HAP-1 (cell line): ENCODE measurements around the gene DEPDC7.
"Not testable (repeated sequence)": the region's sequence is repeated elsewhere in the genome, so short reads cannot be mapped to it uniquely, and the experiment has no call there.

Experiments
- DNase-seq, 2 experiments: peaks; one replicate each; pipeline ENCODE4 v3.0.0-alpha.2; 2016 to 2020; ENCODE audit warnings: low spot score in 2 of 2
- H3K27me3 ChIP-seq: fragments of 250-450 bp; sonication (Bioruptor Pico); 2 replicates; pipeline ENCODE4 v1.5.1; 2020; ENCODE audit warnings: low read depth, mild to moderate bottlenecking, moderate library complexity
- H3K36me3 ChIP-seq: fragments of 250-450 bp; sonication (Bioruptor Pico); replicated peaks from 2 replicates; pipeline ENCODE4 v1.5.1; 2020; ENCODE audit warnings: mild to moderate bottlenecking
- H3K4me1 ChIP-seq: fragments of 250-450 bp; sonication (Bioruptor Pico); 2 replicates; pipeline ENCODE4 v1.5.1; 2020; ENCODE audit warnings: mild to moderate bottlenecking
- H3K4me3 ChIP-seq: fragments of 250-450 bp; sonication (Bioruptor Pico); 2 replicates; pipeline ENCODE4 v1.5.1; 2020; ENCODE audit warnings: mild to moderate bottlenecking, moderate library complexity
- H3K9me3 ChIP-seq: fragments of 250-450 bp; sonication (Bioruptor Pico); 2 replicates; pipeline ENCODE4 v1.5.1; 2020; ENCODE audit warnings: mild to moderate bottlenecking, moderate library complexity
- in situ Hi-C: fragments of 300-500 bp; cut with MboI; formaldehyde crosslinking; loops from 3 replicates; pipeline ENCODE4 v1.14.3; 2020; ENCODE audit warnings: low sequenced_read_pairs, inconsistent platforms, mixed read lengths

Gene DEPDC7

GRCh38 chr11:33035011-33035410 lies 19.3 kb downstream of the DEPDC7 start:
- no peak overlapping the region for H3K4me3 ChIP-seq
- no peaks in the 10 kb centered on the region; the same call in 1 of the 2 replicates for H3K36me3 ChIP-seq
- in situ Hi-C loops: no loop called here
- no peaks in the 10 kb centered on the region for H3K4me1 ChIP-seq
- no peaks in the 10 kb centered on the region for H3K9me3 ChIP-seq
- no peak for DNase-seq
- H3K27me3 ChIP-seq: no peaks in the 10 kb centered on the region

- Histone ChIP-seq H3K27me3 (no peaks in the 10 kb centered on the region), H3K9me3 (no peaks in the 10 kb centered on the region), H3K4me1 (peaks cover 29% of the 10 kb centered on the region), H3K4me3 (peak within 1 kb of the TSS; percentile 89), H3K36me3 (no peaks in the 10 kb centered on the region; the same call in 1 of the 2 replicates)
- DNase-seq: peak; percentile 37 to 94
- in situ Hi-C loops: no loop called here
Observed at GRCh38 chr11:33039274-33040032, 23.8 kb downstream of the DEPDC7 start, which contains the start of gene TCP11L1. TSS of gene TCP11L1 (plus strand) at chr11:33039572. CDS start at chr11:33043774, 4,202 bp downstream.

- Histone ChIP-seq H3K36me3 (no peaks in the 10 kb centered on the region; the same call in 1 of the 2 replicates), H3K4me1 (peaks cover 36% of the 10 kb centered on the region), H3K4me3 (peak overlapping the region; percentile 89), H3K27me3 (no peaks in the 10 kb centered on the region), H3K9me3 (no peaks in the 10 kb centered on the region)
- in situ Hi-C loops: no loop called here
- DNase-seq: no peak
Observed at GRCh38 chr11:33040033-33040861, 24.6 kb downstream of the DEPDC7 start.

GRCh38 chr11:33040862-33041453 lies 25.3 kb downstream of the DEPDC7 start:
- no peaks in the 10 kb centered on the region for H3K9me3 ChIP-seq
- no peak for DNase-seq
- peak overlapping the region; percentile 89; the same call in 1 of the 2 replicates for H3K4me3 ChIP-seq
- H3K27me3 ChIP-seq: no peaks in the 10 kb centered on the region
- H3K4me1 ChIP-seq: peaks cover 39% of the 10 kb centered on the region
- H3K36me3 ChIP-seq: no peaks in the 10 kb centered on the region; the same call in 1 of the 2 replicates
- in situ Hi-C loops: no loop called here

GRCh38 chr11:33043221-33043830 lies 27.6 kb downstream of the DEPDC7 start:
- Histone ChIP-seq H3K4me3 (no peak overlapping the region), H3K27me3 (no peaks in the 10 kb centered on the region), H3K9me3 (no peaks in the 10 kb centered on the region), H3K4me1 (peaks cover 58% of the 10 kb centered on the region), H3K36me3 (peaks cover 3% of the 10 kb centered on the region; the same call in 1 of the 2 replicates)
- DNase-seq: no peak
- in situ Hi-C loops: no loop called here

GRCh38 chr11:33044285-33044756 lies 28.6 kb downstream of the DEPDC7 start:
- H3K27me3 ChIP-seq: no peaks in the 10 kb centered on the region

GRCh38 chr11:33045551-33046255 lies 30.0 kb downstream of the DEPDC7 start:
- Histone ChIP-seq H3K9me3 (no peaks in the 10 kb centered on the region), H3K27me3 (no peaks in the 10 kb centered on the region)

More at GRCh38 chr11:33044285-33044756, 28.6 kb downstream of the DEPDC7 start:
- no peaks in the 10 kb centered on the region for H3K9me3 ChIP-seq
- H3K4me1 ChIP-seq: peaks cover 59% of the 10 kb centered on the region
- peaks cover 3% of the 10 kb centered on the region; the same call in 1 of the 2 replicates for H3K36me3 ChIP-seq
- peak; percentile 46 to 48 for DNase-seq
- in situ Hi-C loops: no loop called here
- H3K4me3 ChIP-seq: no peak overlapping the region

GRCh38 chr11:33048701-33049100 lies 33.0 kb downstream of the DEPDC7 start:
- H3K9me3 ChIP-seq, DNase-seq, H3K27me3 ChIP-seq, H3K36me3 ChIP-seq, H3K4me3 ChIP-seq, in situ Hi-C loops: not testable (repeated sequence)
- H3K4me1 ChIP-seq: peaks cover 39% of the 10 kb centered on the region

More at GRCh38 chr11:33045551-33046255, 30.0 kb downstream of the DEPDC7 start:
- Histone ChIP-seq H3K4me3 (no peak overlapping the region), H3K36me3 (peaks cover 3% of the 10 kb centered on the region; the same call in 1 of the 2 replicates), H3K4me1 (peaks cover 55% of the 10 kb centered on the region)
- DNase-seq: peak; percentile 91 to 92
- in situ Hi-C loops: no loop called here

- H3K9me3 ChIP-seq, H3K36me3 ChIP-seq, H3K27me3 ChIP-seq, H3K4me3 ChIP-seq, in situ Hi-C loops: not testable (repeated sequence)
- peaks cover 28% of the 10 kb centered on the region for H3K4me1 ChIP-seq
- peak in 1 of 2 experiments; percentile 71 for DNase-seq
Observed at GRCh38 chr11:33049565-33050408, 34.1 kb downstream of the DEPDC7 start.

GRCh38 chr11:33052231-33052630 lies 36.6 kb downstream of the DEPDC7 start:
- Histone ChIP-seq H3K27me3 (no peaks in the 10 kb centered on the region), H3K4me3 (no peak overlapping the region), H3K9me3 (no peaks in the 10 kb centered on the region), H3K4me1 (peaks cover 9% of the 10 kb centered on the region), H3K36me3 (peaks cover 8% of the 10 kb centered on the region)
- in situ Hi-C loops: no loop called here
- no peak for DNase-seq

GRCh38 chr11:33055375-33055774 lies 39.7 kb downstream of the DEPDC7 start:
- Histone ChIP-seq H3K36me3 (peaks cover 7% of the 10 kb centered on the region), H3K27me3 (no peaks in the 10 kb centered on the region), H3K4me3 (no peak overlapping the region), H3K9me3 (no peaks in the 10 kb centered on the region), H3K4me1 (no peaks in the 10 kb centered on the region)
- DNase-seq: peak in 1 of 2 experiments; percentile 37
- in situ Hi-C loops: no loop called here

GRCh38 chr11:33057284-33057683 lies 41.6 kb downstream of the DEPDC7 start:
- no peak overlapping the region for H3K4me3 ChIP-seq
- H3K4me1 ChIP-seq: no peaks in the 10 kb centered on the region
- no peak for DNase-seq
- in situ Hi-C loops: no loop called here
- no peaks in the 10 kb centered on the region for H3K9me3 ChIP-seq
- no peaks in the 10 kb centered on the region for H3K27me3 ChIP-seq
- peaks cover 7% of the 10 kb centered on the region for H3K36me3 ChIP-seq
